Measurements from ENCODE around the gene LRP5. TPM values are rescaled to one million over a fixed set of nuclear protein-coding genes. Genes with fewer than 3 reads are reported as not detected.

The LRP5 gene
- total RNA-seq, 1 experiment from 2014 or later: 48.8 TPM

DNA sequence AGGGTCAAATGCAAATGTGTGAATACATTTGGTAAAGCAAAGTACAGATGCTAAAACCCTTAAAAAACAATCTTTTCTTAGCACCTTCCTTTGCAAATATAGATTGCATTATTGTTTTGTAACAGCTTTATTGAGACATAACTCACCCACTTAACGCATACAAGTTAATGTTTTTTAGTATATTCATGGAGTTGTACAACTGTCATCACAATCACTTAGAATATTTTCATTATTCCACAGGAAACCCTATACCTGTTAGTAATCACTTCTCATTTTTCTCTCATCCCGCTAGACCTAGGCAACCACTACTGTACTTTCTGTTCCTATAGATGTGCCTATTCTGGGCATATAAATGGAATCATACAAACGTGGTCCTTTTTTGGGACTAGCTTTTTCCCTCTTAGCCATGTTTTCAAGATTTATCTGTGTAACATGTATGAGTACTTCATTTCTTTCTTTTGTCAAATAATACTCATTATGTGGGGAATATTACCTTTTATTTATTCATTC is 182.9 kb downstream of the LRP5 start:
- ChIA-PET CTCF (no interaction called here), POLR2A (interaction anchor here (0.8 kb wide), 1 partner anchor 32 kb away, joined by 4 read pairs; no protein-coding TSS in a partner anchor)
- Mint-ChIP-seq H3K4me3 (no peak overlapping the region), H3K9me3 (peaks cover 11% of the 10 kb centered on the region), H3K27me3 (ENCODE audit: low read depth) (no peaks in the 10 kb centered on the region), H3K4me1 (peaks cover 35% of the 10 kb centered on the region), H3K36me3 (no peaks in the 10 kb centered on the region), H3K27ac (no peak overlapping the region)
- ATAC-seq (no peak), DNase-seq (ENCODE audit: low spot score) (no peak)
- TF ChIP-seq, protein P1, sequence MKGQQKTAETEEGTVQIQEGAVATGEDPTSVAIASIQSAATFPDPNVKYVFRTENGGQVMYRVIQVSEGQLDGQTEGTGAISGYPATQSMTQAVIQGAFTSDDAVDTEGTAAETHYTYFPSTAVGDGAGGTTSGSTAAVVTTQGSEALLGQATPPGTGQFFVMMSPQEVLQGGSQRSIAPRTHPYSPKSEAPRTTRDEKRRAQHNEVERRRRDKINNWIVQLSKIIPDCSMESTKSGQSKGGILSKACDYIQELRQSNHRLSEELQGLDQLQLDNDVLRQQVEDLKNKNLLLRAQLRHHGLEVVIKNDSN (CRISPR knock-in tag; IDR thresholded peaks at IDR 0.05): no peak
- no peak for TF ChIP-seq GTF2I (CRISPR knock-in tag; conservative IDR thresholded peaks at IDR 0.05)
- TF ChIP-seq EMX1 (CRISPR knock-in tag; IDR thresholded peaks at IDR 0.05): no peak
- no peak for TF ChIP-seq ELF4 (CRISPR knock-in tag; IDR thresholded peaks at IDR 0.05; ENCODE audit: low read depth)
- no peak for TF ChIP-seq NFE2L1 (CRISPR knock-in tag; IDR thresholded peaks at IDR 0.05)
- no peak for TF ChIP-seq NR2C2 (CRISPR knock-in tag; IDR thresholded peaks at IDR 0.05)
- TF ChIP-seq TEAD4 (CRISPR knock-in tag; IDR thresholded peaks at IDR 0.05): no peak
- no peak for TF ChIP-seq IRF2 (CRISPR knock-in tag; IDR thresholded peaks at IDR 0.05; ENCODE audit: borderline replicate concordance, low read depth)
- TF ChIP-seq, protein P2, sequence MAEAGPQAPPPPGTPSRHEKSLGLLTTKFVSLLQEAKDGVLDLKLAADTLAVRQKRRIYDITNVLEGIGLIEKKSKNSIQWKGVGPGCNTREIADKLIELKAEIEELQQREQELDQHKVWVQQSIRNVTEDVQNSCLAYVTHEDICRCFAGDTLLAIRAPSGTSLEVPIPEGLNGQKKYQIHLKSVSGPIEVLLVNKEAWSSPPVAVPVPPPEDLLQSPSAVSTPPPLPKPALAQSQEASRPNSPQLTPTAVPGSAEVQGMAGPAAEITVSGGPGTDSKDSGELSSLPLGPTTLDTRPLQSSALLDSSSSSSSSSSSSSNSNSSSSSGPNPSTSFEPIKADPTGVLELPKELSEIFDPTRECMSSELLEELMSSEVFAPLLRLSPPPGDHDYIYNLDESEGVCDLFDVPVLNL (CRISPR knock-in tag; IDR thresholded peaks at IDR 0.05; ENCODE audit: borderline replicate concordance, low read depth): no peak
- no peak for TF ChIP-seq JAZF1 (CRISPR knock-in tag; IDR thresholded peaks at IDR 0.05)
- no peak for TF ChIP-seq FOXP1 (CRISPR knock-in tag; IDR thresholded peaks at IDR 0.05; ENCODE audit: borderline replicate concordance)
- TF ChIP-seq ZNF671 (CRISPR knock-in tag; IDR thresholded peaks at IDR 0.05): no peak
- no peak for TF ChIP-seq NR3C1 (CRISPR knock-in tag; conservative IDR thresholded peaks at IDR 0.05; ENCODE audit: low read depth)
- TF ChIP-seq ZBTB21 (CRISPR knock-in tag; IDR thresholded peaks at IDR 0.05; ENCODE audit: borderline replicate concordance): no peak
- TF ChIP-seq, protein P3, sequence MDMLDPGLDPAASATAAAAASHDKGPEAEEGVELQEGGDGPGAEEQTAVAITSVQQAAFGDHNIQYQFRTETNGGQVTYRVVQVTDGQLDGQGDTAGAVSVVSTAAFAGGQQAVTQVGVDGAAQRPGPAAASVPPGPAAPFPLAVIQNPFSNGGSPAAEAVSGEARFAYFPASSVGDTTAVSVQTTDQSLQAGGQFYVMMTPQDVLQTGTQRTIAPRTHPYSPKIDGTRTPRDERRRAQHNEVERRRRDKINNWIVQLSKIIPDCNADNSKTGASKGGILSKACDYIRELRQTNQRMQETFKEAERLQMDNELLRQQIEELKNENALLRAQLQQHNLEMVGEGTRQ (CRISPR knock-in tag; IDR thresholded peaks at IDR 0.05): no peak
- TF ChIP-seq, protein P4, sequence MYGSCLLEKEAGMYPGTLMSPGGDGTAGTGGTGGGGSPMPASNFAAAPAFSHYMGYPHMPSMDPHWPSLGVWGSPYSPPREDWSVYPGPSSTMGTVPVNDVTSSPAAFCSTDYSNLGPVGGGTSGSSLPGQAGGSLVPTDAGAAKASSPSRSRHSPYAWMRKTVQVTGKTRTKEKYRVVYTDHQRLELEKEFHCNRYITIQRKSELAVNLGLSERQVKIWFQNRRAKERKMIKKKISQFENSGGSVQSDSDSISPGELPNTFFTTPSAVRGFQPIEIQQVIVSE (CRISPR knock-in tag; IDR thresholded peaks at IDR 0.05; ENCODE audit: borderline replicate concordance): no peak
- no peak for TF ChIP-seq ZNF232 (CRISPR knock-in tag; IDR thresholded peaks at IDR 0.05)
- TF ChIP-seq, protein P5, sequence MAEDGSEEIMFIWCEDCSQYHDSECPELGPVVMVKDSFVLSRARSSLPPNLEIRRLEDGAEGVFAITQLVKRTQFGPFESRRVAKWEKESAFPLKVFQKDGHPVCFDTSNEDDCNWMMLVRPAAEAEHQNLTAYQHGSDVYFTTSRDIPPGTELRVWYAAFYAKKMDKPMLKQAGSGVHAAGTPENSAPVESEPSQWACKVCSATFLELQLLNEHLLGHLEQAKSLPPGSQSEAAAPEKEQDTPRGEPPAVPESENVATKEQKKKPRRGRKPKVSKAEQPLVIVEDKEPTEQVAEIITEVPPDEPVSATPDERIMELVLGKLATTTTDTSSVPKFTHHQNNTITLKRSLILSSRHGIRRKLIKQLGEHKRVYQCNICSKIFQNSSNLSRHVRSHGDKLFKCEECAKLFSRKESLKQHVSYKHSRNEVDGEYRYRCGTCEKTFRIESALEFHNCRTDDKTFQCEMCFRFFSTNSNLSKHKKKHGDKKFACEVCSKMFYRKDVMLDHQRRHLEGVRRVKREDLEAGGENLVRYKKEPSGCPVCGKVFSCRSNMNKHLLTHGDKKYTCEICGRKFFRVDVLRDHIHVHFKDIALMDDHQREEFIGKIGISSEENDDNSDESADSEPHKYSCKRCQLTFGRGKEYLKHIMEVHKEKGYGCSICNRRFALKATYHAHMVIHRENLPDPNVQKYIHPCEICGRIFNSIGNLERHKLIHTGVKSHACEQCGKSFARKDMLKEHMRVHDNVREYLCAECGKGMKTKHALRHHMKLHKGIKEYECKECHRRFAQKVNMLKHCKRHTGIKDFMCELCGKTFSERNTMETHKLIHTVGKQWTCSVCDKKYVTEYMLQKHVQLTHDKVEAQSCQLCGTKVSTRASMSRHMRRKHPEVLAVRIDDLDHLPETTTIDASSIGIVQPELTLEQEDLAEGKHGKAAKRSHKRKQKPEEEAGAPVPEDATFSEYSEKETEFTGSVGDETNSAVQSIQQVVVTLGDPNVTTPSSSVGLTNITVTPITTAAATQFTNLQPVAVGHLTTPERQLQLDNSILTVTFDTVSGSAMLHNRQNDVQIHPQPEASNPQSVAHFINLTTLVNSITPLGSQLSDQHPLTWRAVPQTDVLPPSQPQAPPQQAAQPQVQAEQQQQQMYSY (CRISPR knock-in tag; IDR thresholded peaks at IDR 0.05): no peak
- TF ChIP-seq TCF7 (CRISPR knock-in tag; IDR thresholded peaks at IDR 0.05; ENCODE audit: low read depth): no peak
- TF ChIP-seq, protein P6, sequence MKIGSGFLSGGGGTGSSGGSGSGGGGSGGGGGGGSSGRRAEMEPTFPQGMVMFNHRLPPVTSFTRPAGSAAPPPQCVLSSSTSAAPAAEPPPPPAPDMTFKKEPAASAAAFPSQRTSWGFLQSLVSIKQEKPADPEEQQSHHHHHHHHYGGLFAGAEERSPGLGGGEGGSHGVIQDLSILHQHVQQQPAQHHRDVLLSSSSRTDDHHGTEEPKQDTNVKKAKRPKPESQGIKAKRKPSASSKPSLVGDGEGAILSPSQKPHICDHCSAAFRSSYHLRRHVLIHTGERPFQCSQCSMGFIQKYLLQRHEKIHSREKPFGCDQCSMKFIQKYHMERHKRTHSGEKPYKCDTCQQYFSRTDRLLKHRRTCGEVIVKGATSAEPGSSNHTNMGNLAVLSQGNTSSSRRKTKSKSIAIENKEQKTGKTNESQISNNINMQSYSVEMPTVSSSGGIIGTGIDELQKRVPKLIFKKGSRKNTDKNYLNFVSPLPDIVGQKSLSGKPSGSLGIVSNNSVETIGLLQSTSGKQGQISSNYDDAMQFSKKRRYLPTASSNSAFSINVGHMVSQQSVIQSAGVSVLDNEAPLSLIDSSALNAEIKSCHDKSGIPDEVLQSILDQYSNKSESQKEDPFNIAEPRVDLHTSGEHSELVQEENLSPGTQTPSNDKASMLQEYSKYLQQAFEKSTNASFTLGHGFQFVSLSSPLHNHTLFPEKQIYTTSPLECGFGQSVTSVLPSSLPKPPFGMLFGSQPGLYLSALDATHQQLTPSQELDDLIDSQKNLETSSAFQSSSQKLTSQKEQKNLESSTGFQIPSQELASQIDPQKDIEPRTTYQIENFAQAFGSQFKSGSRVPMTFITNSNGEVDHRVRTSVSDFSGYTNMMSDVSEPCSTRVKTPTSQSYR (CRISPR knock-in tag; IDR thresholded peaks at IDR 0.05): no peak

Measured in WTC11 (cell line).